IMR-90 (cell line): ENCODE measurements around the gene IL1RL1. TPM values are rescaled to one million over a fixed set of nuclear protein-coding genes. Genes with fewer than 3 reads are reported as not detected.

Experiments used
- ATAC-seq: fragments of 200-7000 bp; cut with Tn5 transposase; 2 replicates; pipeline ENCODE4 v1.9.1; 2020; ENCODE audit warnings: low read depth, mild to moderate bottlenecking, moderate library complexity
- BruUV-seq: library from RNA; stranded (reverse); fragments of 400-500 nt; replicated peaks from 2 replicates; lab custom pipeline; 2021; lab: Mats Ljungman, UMichigan
- CTCF ChIA-PET: fragments of 300-600 bp; formaldehyde crosslinking; extraction: SDS; loops from one replicate; lab custom pipeline; 2021; ENCODE audit warnings: antibody characterized with exemption; lab: Yijun Ruan, JAX
- POLR2A ChIA-PET: fragments of 300-600 bp; sonication (Branson Sonifier 250); formaldehyde crosslinking; loops from one replicate; lab custom pipeline; 2022; ENCODE audit warnings: antibody characterized with exemption; ENCODE audit not compliant: unreplicated experiment; lab: Charles Lee
- DNase-seq: peaks from one replicate; pipeline ENCODE4 v3.0.0; 2013
- H2AFZ ChIP-seq: replicated peaks from 2 replicates; pipeline ENCODE3; 2013; ENCODE audit warnings: low read length, mild to moderate bottlenecking; ENCODE audit not compliant: poor library complexity
- H2AK5ac ChIP-seq: 2 replicates; pipeline ENCODE4 v1.6.1; 2013; ENCODE audit warnings: low read depth, low read length, inconsistent platforms
- H2AK9ac ChIP-seq: replicated peaks from 2 replicates; pipeline ENCODE3; 2013; ENCODE audit warnings: mild to moderate bottlenecking, low read depth, low read length, moderate library complexity; ENCODE audit not compliant: poor library complexity
- H2BK120ac ChIP-seq: 2 replicates; pipeline ENCODE4 v1.6.1; 2013; ENCODE audit warnings: low read depth, low read length, inconsistent platforms
- H2BK15ac ChIP-seq: 3 replicates; pipeline ENCODE4 v1.6.1; 2013; ENCODE audit warnings: low read depth, low read length, inconsistent platforms
- H2BK20ac ChIP-seq: 2 replicates; pipeline ENCODE4 v1.6.1; 2013; ENCODE audit warnings: low read depth, mild to moderate bottlenecking, inconsistent platforms, low read length, moderate library complexity
- H2BK5ac ChIP-seq: 2 replicates; pipeline ENCODE4 v1.6.1; 2013; ENCODE audit warnings: mild to moderate bottlenecking, low read depth, low read length, inconsistent platforms; ENCODE audit not compliant: poor library complexity, severe bottlenecking
- H3K14ac ChIP-seq: replicated peaks from 2 replicates; pipeline ENCODE4 v1.6.1; 2013; ENCODE audit warnings: low read depth, low read length, inconsistent platforms
- H3K18ac ChIP-seq: 2 replicates; pipeline ENCODE4 v1.6.1; 2013; ENCODE audit warnings: low read depth, low read length, control low read depth
- H3K23ac ChIP-seq: 2 replicates; pipeline ENCODE4 v1.6.1; 2013; ENCODE audit warnings: low read depth, low read length, inconsistent platforms
- H3K27ac ChIP-seq: 2 replicates; pipeline ENCODE4 v1.5.1; 2013; ENCODE audit warnings: mild to moderate bottlenecking, control low read depth, low read length; ENCODE audit not compliant: insufficient read depth
- H3K27me3 ChIP-seq: 2 replicates; pipeline ENCODE4 v1.6.1; 2013; ENCODE audit warnings: low read length; ENCODE audit not compliant: control insufficient read depth, insufficient read depth
- H3K36me3 ChIP-seq: 2 replicates; pipeline ENCODE4 v1.6.1; 2013; ENCODE audit warnings: low read length, mixed read lengths; ENCODE audit not compliant: control insufficient read depth, insufficient read depth
- H3K4ac ChIP-seq: 2 replicates; pipeline ENCODE4 v1.6.1; 2013; ENCODE audit warnings: low read depth, low read length, inconsistent platforms
- H3K4me1 ChIP-seq: 2 replicates; pipeline ENCODE4 v1.6.1; 2013; ENCODE audit warnings: low read length, mixed read lengths; ENCODE audit not compliant: control insufficient read depth, insufficient read depth
- H3K4me2 ChIP-seq: 2 replicates; pipeline ENCODE4 v1.6.1; 2013; ENCODE audit warnings: low read depth, mild to moderate bottlenecking, control low read depth, low read length, moderate library complexity
- H3K4me3 ChIP-seq: 2 replicates; pipeline ENCODE4 v1.5.1; 2013; ENCODE audit warnings: low read depth, mild to moderate bottlenecking, control low read depth, low read length, moderate library complexity; ENCODE audit not compliant: insufficient read depth
- H3K56ac ChIP-seq: 2 replicates; pipeline ENCODE4 v1.6.1; 2013; ENCODE audit warnings: low read length, inconsistent platforms; ENCODE audit not compliant: insufficient read depth; ENCODE audit errors: extremely low read depth
- H3K79me1 ChIP-seq, 2 experiments: 2 replicates each; pipeline ENCODE4 v1.6.1; 2013; ENCODE audit warnings: low read length in 2 of 2, inconsistent platforms in 1 of 2, low read depth in 1 of 2
- H3K9ac ChIP-seq: 2 replicates; pipeline ENCODE4 v1.6.1; 2013; ENCODE audit warnings: low read depth, low read length, control low read depth
- H3K9me1 ChIP-seq: 2 replicates; pipeline ENCODE4 v1.6.1; 2013; ENCODE audit warnings: low read length, inconsistent platforms; ENCODE audit not compliant: insufficient read depth
- H3K9me3 ChIP-seq: 2 replicates; pipeline ENCODE4 v1.6.1; 2013; ENCODE audit warnings: low read length; ENCODE audit not compliant: control insufficient read depth, insufficient read depth
- H4K20me1 ChIP-seq: 2 replicates; pipeline ENCODE4 v1.6.1; 2013; ENCODE audit warnings: low read length, inconsistent platforms; ENCODE audit not compliant: insufficient read depth
- H4K5ac ChIP-seq: 2 replicates; pipeline ENCODE4 v1.6.1; 2013; ENCODE audit warnings: mild to moderate bottlenecking, low read depth, low read length, control low read depth
- H4K8ac ChIP-seq, 2 experiments: 2 replicates each; pipeline ENCODE4 v1.6.1; 2013; ENCODE audit warnings: low read depth in 2 of 2, low read length in 2 of 2, control low read depth in 1 of 2, inconsistent platforms in 1 of 2
- H4K91ac ChIP-seq: 2 replicates; pipeline ENCODE4 v1.6.1; 2013; ENCODE audit warnings: low read depth, low read length, inconsistent platforms; ENCODE audit not compliant: insufficient read depth
- BHLHE40 ChIP-seq: fragments of 150-350 bp; IDR thresholded peaks from 2 replicates; pipeline ENCODE4 v1.6.1; 2016; ENCODE audit warnings: mild to moderate bottlenecking, low read depth, low read length
- CEBPB ChIP-seq: IDR thresholded peaks from 2 replicates; pipeline ENCODE4 v1.6.1; 2012; ENCODE audit warnings: low read depth, low read length, improper control_type of control experiment
- CTCF ChIP-seq: conservative IDR thresholded peaks from 2 replicates; pipeline ENCODE4 v1.5.1; 2012; ENCODE audit warnings: mild to moderate bottlenecking, low read depth, low read length, improper control_type of control experiment
- FOS ChIP-seq: fragments of 150-350 bp; IDR thresholded peaks from 2 replicates; pipeline ENCODE4 v1.6.1; 2016; ENCODE audit warnings: low read depth, low read length
- NFE2L2 ChIP-seq: fragments of 150-350 bp; IDR thresholded peaks from 2 replicates; pipeline ENCODE4 v1.6.1; 2016; ENCODE audit warnings: low read depth, mild to moderate bottlenecking, low read length
- POLR2A ChIP-seq: IDR thresholded peaks from 2 replicates; pipeline ENCODE4 v1.6.1; 2012; ENCODE audit warnings: mild to moderate bottlenecking, low read depth, low read length
- RAD21 ChIP-seq: IDR thresholded peaks from 2 replicates; pipeline ENCODE4 v1.6.1; 2012; ENCODE audit warnings: low read length, improper control_type of control experiment
- RFX5 ChIP-seq: IDR thresholded peaks from 2 replicates; pipeline ENCODE4 v1.8.0; 2012; ENCODE audit warnings: low read depth, mild to moderate bottlenecking, low read length, moderate library complexity
- SMC3 ChIP-seq: fragments of 150-350 bp; IDR thresholded peaks from 2 replicates; pipeline ENCODE4 v1.6.1; 2016; ENCODE audit warnings: low read depth, mild to moderate bottlenecking, antibody characterized with exemption, low read length, moderate library complexity
- USF2 ChIP-seq: fragments of 150-350 bp; IDR thresholded peaks from 2 replicates; pipeline ENCODE4 v1.6.1; 2017; ENCODE audit warnings: mild to moderate bottlenecking, antibody characterized with exemption, low read length, low read depth
- WGBS, 2 experiments: methylation state at CpG; one replicate each; pipeline versions ENCODE4 v1.1.5 to v1.1.7; 2013; ENCODE audit warnings: missing lambda C conversion rate in 2 of 2; ENCODE audit not compliant: insufficient read length in 1 of 2; ENCODE audit errors: extremely low coverage in 2 of 2; 5-methylcytosine and 5-hydroxymethylcytosine counted together
- dilution Hi-C: fragments of 300-500 bp; cut with HindIII; formaldehyde crosslinking; loops from one replicate; pipeline ENCODE4 v1.14.3; 2018; ENCODE audit warnings: low sequenced_read_pairs; ENCODE audit not compliant: unreplicated experiment
- in situ Hi-C: fragments of 300-500 bp; cut with MboI; formaldehyde crosslinking; loops from 3 replicates; pipeline ENCODE4 v1.14.3; 2019; ENCODE audit warnings: low sequenced_read_pairs, inconsistent platforms, mixed read lengths
- intact Hi-C: fragments of 100-400 bp; cut with micrococcal nuclease; formaldehyde crosslinking; loops from 2 replicates; pipeline ENCODE4 v1.10.0; 2022
- polyA plus RNA-seq, 3 experiments: library from polyadenylated mRNA; depleted of rRNA; stranded (reverse); fragments of >200 nt; gene quantifications; 2 replicates each; pipeline ENCODE4 v1.2.3, GENCODE V29; 2012; ENCODE audit warnings: low replicate concordance in 1 of 3
- total RNA-seq: library from RNA; depleted of rRNA; stranded (reverse); fragments of >200 nt; gene quantifications from 2 replicates; pipeline ENCODE4 v1.2.3, GENCODE V29; 2012

Gene IL1RL1
- total and polyA plus RNA-seq, 2 of the 4 experiments (the other 2 are of a cell fraction): under 0.01 to 0.14 TPM

GRCh38 chr2:102396012-102396411 lies 84.6 kb downstream of the IL1RL1 start:
- no peaks in the 10 kb centered on the region for H3K4me1 ChIP-seq
- no peak overlapping the region for H3K4me3 ChIP-seq
- no peak overlapping the region for H3K14ac ChIP-seq
- no peak overlapping the region for H4K91ac ChIP-seq
- H2AFZ ChIP-seq: no peak overlapping the region
- no peaks in the 10 kb centered on the region for H3K79me1 ChIP-seq
- H3K9ac ChIP-seq: no peak overlapping the region
- no peak overlapping the region for H2BK15ac ChIP-seq
- no peak overlapping the region for H3K18ac ChIP-seq
- ATAC-seq: no peak
- H3K36me3 ChIP-seq: no peaks in the 10 kb centered on the region
- no peak for DNase-seq
- H2AK5ac ChIP-seq: no peak overlapping the region
- no peak overlapping the region for H4K8ac ChIP-seq
- no peak overlapping the region for H3K27ac ChIP-seq
- in situ Hi-C loops: no loop called here
- no peak overlapping the region for H2BK5ac ChIP-seq
- H4K20me1 ChIP-seq: no peaks in the 10 kb centered on the region
- no peak overlapping the region for H4K5ac ChIP-seq
- no peak overlapping the region for H3K4ac ChIP-seq
- ChIA-PET CTCF (no interaction called here), POLR2A (no interaction called here)
- H2AK9ac ChIP-seq: no peak overlapping the region
- intact Hi-C loops: no loop called here
- H3K23ac ChIP-seq: no peak overlapping the region
- H2BK120ac ChIP-seq: no peak overlapping the region
- H3K9me1 ChIP-seq: no peaks in the 10 kb centered on the region
- H3K56ac ChIP-seq: no peak overlapping the region
- no peaks in the 10 kb centered on the region for H3K9me3 ChIP-seq
- H3K27me3 ChIP-seq: no peaks in the 10 kb centered on the region; the same call in 1 of the 2 replicates
- TF ChIP-seq RAD21 (no peak), NFE2L2 (no peak), BHLHE40 (no peak), FOS (no peak), POLR2A (no peak), USF2 (no peak), CTCF (no peak), SMC3 (no peak), RFX5 (no peak), CEBPB (no peak)
- no TSS peak for BruUV-seq
- H2BK20ac ChIP-seq: no peak overlapping the region
- WGBS, 2 experiments: no CpG with 5 or more reads among the region's 2 CpGs
- dilution Hi-C loops: no loop called here
- H3K4me2 ChIP-seq: no peak overlapping the region
